ENCODE measurements around the gene ATP13A3.

Gene ATP13A3

GRCh38 chr3:194396859-194397756 lies 89.7 kb downstream of the ATP13A3 start:
- no peak for TF ChIP-seq ZC3H10 (CRISPR knock-in tag; IDR thresholded peaks at IDR 0.05)
- no peak for TF ChIP-seq PATZ1 (CRISPR knock-in tag; IDR thresholded peaks at IDR 0.05; ENCODE audit: borderline replicate concordance)
- TF ChIP-seq CSRNP3 (CRISPR knock-in tag; IDR thresholded peaks at IDR 0.05), result no peak
- no peak for TF ChIP-seq POU6F1 (CRISPR knock-in tag; IDR thresholded peaks at IDR 0.05; ENCODE audit: borderline replicate concordance, low read depth)
- TF ChIP-seq ZFP3 (CRISPR knock-in tag; IDR thresholded peaks at IDR 0.05), result no peak
- TF ChIP-seq CSDC2 (CRISPR knock-in tag; IDR thresholded peaks at IDR 0.05), result no peak
- TF ChIP-seq SNAI2 (CRISPR knock-in tag; IDR thresholded peaks at IDR 0.05), result no peak
- ATAC-seq, result no peak

- no peak for ATAC-seq
Observed at GRCh38 chr3:194396539-194396858, 90.3 kb downstream of the ATP13A3 start.

More at GRCh38 chr3:194396539-194396858, 90.3 kb downstream of the ATP13A3 start:
- TF ChIP-seq TSHZ2 (CRISPR knock-in tag; IDR thresholded peaks at IDR 0.05) (no peak), RARB (CRISPR knock-in tag; IDR thresholded peaks at IDR 0.05) (no peak), ARNTL (CRISPR knock-in tag; IDR thresholded peaks at IDR 0.05; ENCODE audit: borderline replicate concordance, low read depth) (no peak), ZNF565 (CRISPR knock-in tag; conservative IDR thresholded peaks at IDR 0.05; ENCODE audit: low read depth) (no peak), ZFP3 (CRISPR knock-in tag; IDR thresholded peaks at IDR 0.05) (no peak), CSRNP3 (CRISPR knock-in tag; IDR thresholded peaks at IDR 0.05) (no peak), GLIS3 (CRISPR knock-in tag; IDR thresholded peaks at IDR 0.05) (no peak), POU6F1 (CRISPR knock-in tag; IDR thresholded peaks at IDR 0.05; ENCODE audit: borderline replicate concordance, low read depth) (no peak), ESRRG (CRISPR knock-in tag; IDR thresholded peaks at IDR 0.05) (no peak), CREB5 (CRISPR knock-in tag; IDR thresholded peaks at IDR 0.05; ENCODE audit: low read depth) (no peak), ZNF70 (CRISPR knock-in tag; IDR thresholded peaks at IDR 0.05) (no peak), CSDC2 (CRISPR knock-in tag; IDR thresholded peaks at IDR 0.05) (no peak), ZFP30 (CRISPR knock-in tag; IDR thresholded peaks at IDR 0.05) (no peak), SNAI2 (CRISPR knock-in tag; IDR thresholded peaks at IDR 0.05) (no peak), ZNF8 (CRISPR knock-in tag; IDR thresholded peaks at IDR 0.05) (no peak), ISL1 (CRISPR knock-in tag; IDR thresholded peaks at IDR 0.05) (no peak), PATZ1 (CRISPR knock-in tag; IDR thresholded peaks at IDR 0.05; ENCODE audit: borderline replicate concordance) (no peak)
